OCI-LY3 (cell line): ENCODE results near the gene ZNF521.

Experiments used
- H2AFZ ChIP-seq: fragments of 200-600, 300-600 bp; shearing (Covaris generic); 2 replicates; pipeline ENCODE4 v1.6.0; 2014; ENCODE audit warnings: antibody characterized with exemption, low read depth, low read length
- H3K27ac ChIP-seq: fragments of 200-600, 300-600 bp; sonication (generic); 2 replicates; pipeline ENCODE4 v1.5.1; 2014; ENCODE audit warnings: mild to moderate bottlenecking, low read length, moderate library complexity, mixed read lengths
- H3K27me3 ChIP-seq: fragments of 200-600, 300-600 bp; sonication (generic); 2 replicates; pipeline ENCODE4 v1.6.1; 2014; ENCODE audit warnings: low read depth, low read length, mixed read lengths
- H3K36me3 ChIP-seq: fragments of 200-600, 300-600 bp; sonication (generic); replicated peaks from 2 replicates; pipeline ENCODE3; 2014; ENCODE audit warnings: low read depth, low read length, mixed read lengths
- H3K4me1 ChIP-seq: fragments of 300-600, 200-600 bp; sonication (generic); 2 replicates; pipeline ENCODE4 v1.6.1; 2014; ENCODE audit warnings: low read length, mixed read lengths
- H3K4me2 ChIP-seq: fragments of 200-600, 300-600 bp; sonication (generic); 2 replicates; pipeline ENCODE4 v1.6.1; 2014; ENCODE audit warnings: low read length, mixed read lengths
- H3K4me3 ChIP-seq: fragments of 300-600, 200-600 bp; sonication (generic); 2 replicates; pipeline ENCODE4 v1.5.1; 2014; ENCODE audit warnings: antibody characterized with exemption, mild to moderate bottlenecking, low read length, moderate library complexity
- H3K79me2 ChIP-seq: fragments of 300-600, 200-600 bp; shearing (Covaris generic); 2 replicates; pipeline ENCODE4 v1.6.1; 2014; ENCODE audit warnings: mild to moderate bottlenecking, low read length, mixed read lengths
- H3K9ac ChIP-seq: fragments of 300-600, 200-600 bp; shearing (Covaris generic); 2 replicates; pipeline ENCODE4 v1.6.0; 2014; ENCODE audit warnings: mild to moderate bottlenecking, low read length, moderate library complexity
- H3K9me3 ChIP-seq: fragments of 200-600, 300-600 bp; shearing (Covaris generic); 2 replicates; pipeline ENCODE4 v1.6.1; 2014; ENCODE audit warnings: low read length, mixed read lengths; ENCODE audit not compliant: insufficient read depth
- H4K20me1 ChIP-seq: fragments of 200-600, 300-600 bp; sonication (generic); 2 replicates; pipeline ENCODE4 v1.6.1; 2016; ENCODE audit warnings: low read length, mixed read lengths; ENCODE audit not compliant: insufficient read depth
- CTCF ChIP-seq: fragments of 200-600, 300-600 bp; sonication (generic); IDR thresholded peaks from 2 replicates; pipeline ENCODE4 v1.5.1; 2014; ENCODE audit warnings: antibody characterized with exemption, low read length, low read depth
- EZH2phosphoT487 ChIP-seq: fragments of 200-600 bp; shearing (Covaris generic); IDR thresholded peaks from 2 replicates; pipeline ENCODE4 v1.6.1; 2018; ENCODE audit warnings: antibody characterized with exemption, mixed run types, low read depth

Gene ZNF521

GRCh38 chr18:25223211-25223610, 128.8 kb downstream of the ZNF521 start:
- Histone ChIP-seq H3K4me2 (no peak overlapping the region), H3K79me2 (no peaks in the 10 kb centered on the region), H2AFZ (no peak overlapping the region), H3K4me1 (no peaks in the 10 kb centered on the region), H3K36me3 (no peaks in the 10 kb centered on the region), H3K9ac (no peak overlapping the region), H3K9me3 (no peaks in the 10 kb centered on the region), H3K4me3 (no peak overlapping the region), H3K27me3 (no peaks in the 10 kb centered on the region), H4K20me1 (no peaks in the 10 kb centered on the region), H3K27ac (no peak overlapping the region)
- TF ChIP-seq CTCF (no peak), EZH2phosphoT487 (no peak)

- H3K9me3 ChIP-seq = no peaks in the 10 kb centered on the region
- no peaks in the 10 kb centered on the region for H3K27me3 ChIP-seq
- H3K4me3 ChIP-seq = no peak overlapping the region
- no peaks in the 10 kb centered on the region for H3K79me2 ChIP-seq
- TF ChIP-seq CTCF = no peak
- no peak for TF ChIP-seq EZH2phosphoT487
- no peak overlapping the region for H3K9ac ChIP-seq
- H3K4me1 ChIP-seq = no peaks in the 10 kb centered on the region
- no peaks in the 10 kb centered on the region for H3K36me3 ChIP-seq
- H3K27ac ChIP-seq = no peak overlapping the region
- no peaks in the 10 kb centered on the region for H4K20me1 ChIP-seq
- H2AFZ ChIP-seq = no peak overlapping the region
- H3K4me2 ChIP-seq = no peak overlapping the region
These were observed 129.3 kb downstream of the ZNF521 start for GRCh38 chr18:25222648-25223047.

- H3K79me2 ChIP-seq = no peaks in the 10 kb centered on the region
- H3K9ac ChIP-seq = no peak overlapping the region
- no peaks in the 10 kb centered on the region for H3K4me1 ChIP-seq
- H3K27ac ChIP-seq = no peak overlapping the region
- no peak overlapping the region for H3K4me3 ChIP-seq
- no peaks in the 10 kb centered on the region for H3K27me3 ChIP-seq
- H2AFZ ChIP-seq = no peak overlapping the region
- no peaks in the 10 kb centered on the region for H4K20me1 ChIP-seq
- H3K4me2 ChIP-seq = no peak overlapping the region
- no peaks in the 10 kb centered on the region for H3K36me3 ChIP-seq
- TF ChIP-seq EZH2phosphoT487 = no peak
- no peak for TF ChIP-seq CTCF
- H3K9me3 ChIP-seq = no peaks in the 10 kb centered on the region
These were observed 141.3 kb downstream of the ZNF521 start for GRCh38 chr18:25210622-25211021.

- TF ChIP-seq CTCF = no peak
- TF ChIP-seq EZH2phosphoT487 = no peak
- H3K27me3 ChIP-seq = no peaks in the 10 kb centered on the region
- H3K79me2 ChIP-seq = no peaks in the 10 kb centered on the region
- H3K27ac ChIP-seq = no peak overlapping the region
- H3K9ac ChIP-seq = no peak overlapping the region
- no peak overlapping the region for H2AFZ ChIP-seq
- no peaks in the 10 kb centered on the region for H3K4me1 ChIP-seq
- H3K4me2 ChIP-seq = no peak overlapping the region
- H3K36me3 ChIP-seq = no peaks in the 10 kb centered on the region
- no peaks in the 10 kb centered on the region for H4K20me1 ChIP-seq
- H3K9me3 ChIP-seq = no peaks in the 10 kb centered on the region
- no peak overlapping the region for H3K4me3 ChIP-seq
These were observed 159.9 kb downstream of the ZNF521 start for GRCh38 chr18:25192065-25192464.
